ENCODE results near the gene KIAA1191. TPM values are rescaled to one million over a fixed set of nuclear protein-coding genes. Genes with fewer than 3 reads are reported as not detected.

The KIAA1191 gene
- total and polyA plus RNA-seq, 9 of the 15 experiments (the other 6 are each of a cell fraction or from before 2014, with no cell fraction given) = 31.0 to 80.2 (median 45.7) TPM

DNA sequence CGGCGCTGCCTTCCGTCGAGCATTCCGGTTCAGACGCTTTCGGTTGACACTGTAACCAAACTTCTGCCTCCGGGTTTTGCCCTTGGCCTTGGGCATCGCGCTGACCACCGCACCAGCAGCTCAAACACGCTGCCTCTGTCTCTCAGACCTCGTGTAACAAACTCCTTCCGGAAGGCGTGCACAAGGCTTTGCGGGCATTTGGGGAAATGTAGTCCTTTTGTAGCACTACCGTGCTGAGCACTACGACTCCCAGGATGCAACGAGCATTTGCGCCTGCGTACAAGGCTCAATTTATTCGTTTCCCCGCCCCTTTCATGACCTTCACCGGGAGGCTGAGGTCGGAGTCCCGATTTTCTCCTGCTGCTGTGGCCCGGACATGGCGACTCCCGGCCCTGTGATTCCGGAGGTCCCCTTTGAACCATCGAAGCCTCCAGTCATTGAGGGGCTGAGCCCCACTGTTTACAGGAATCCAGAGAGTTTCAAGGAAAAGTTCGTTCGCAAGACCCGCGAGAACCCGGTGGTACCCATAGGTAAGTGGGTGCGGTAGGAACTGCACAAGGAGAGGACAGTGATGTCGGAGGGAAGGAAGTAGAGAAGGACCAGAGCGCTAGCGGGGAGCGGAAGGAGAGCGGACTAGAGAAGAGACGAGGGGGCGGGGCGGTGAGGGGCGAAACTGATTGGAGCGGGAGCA, 27.0 kb upstream of the KIAA1191 start, which contains the start of the genes HIGD2A and NOP16 (continued):
- TF ChIP-seq, protein P1, sequence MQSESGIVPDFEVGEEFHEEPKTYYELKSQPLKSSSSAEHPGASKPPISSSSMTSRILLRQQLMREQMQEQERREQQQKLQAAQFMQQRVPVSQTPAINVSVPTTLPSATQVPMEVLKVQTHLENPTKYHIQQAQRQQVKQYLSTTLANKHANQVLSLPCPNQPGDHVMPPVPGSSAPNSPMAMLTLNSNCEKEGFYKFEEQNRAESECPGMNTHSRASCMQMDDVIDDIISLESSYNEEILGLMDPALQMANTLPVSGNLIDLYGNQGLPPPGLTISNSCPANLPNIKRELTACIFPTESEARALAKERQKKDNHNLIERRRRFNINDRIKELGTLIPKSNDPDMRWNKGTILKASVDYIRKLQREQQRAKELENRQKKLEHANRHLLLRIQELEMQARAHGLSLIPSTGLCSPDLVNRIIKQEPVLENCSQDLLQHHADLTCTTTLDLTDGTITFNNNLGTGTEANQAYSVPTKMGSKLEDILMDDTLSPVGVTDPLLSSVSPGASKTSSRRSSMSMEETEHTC (IDR thresholded peaks at IDR 0.05) = no peak
- TF ChIP-seq PYGO2 (tag; IDR thresholded peaks at IDR 0.05) (0 out of 2 replicates have a peak, but pooled peaks have one; percentile 44), ZNF318 (IDR thresholded peaks at IDR 0.05; ENCODE audit: borderline replicate concordance in 1 of 2, low read depth in 1 of 2) (peak in 1 of 2 experiments; percentile 73; a peak in 2 of 4 replicates), MTA1 (IDR thresholded peaks at IDR 0.05; ENCODE audit: borderline replicate concordance) (peak; percentile 66; the same call in 1 of the 2 replicates), STAT5B (CRISPR knock-in tag; IDR thresholded peaks at IDR 0.05) (no peak), SMARCA4 (IDR thresholded peaks at IDR 0.05) (peak; percentile 42; the same call in 1 of the 2 replicates), FIP1L1 (IDR thresholded peaks at IDR 0.05; ENCODE audit: low read depth, low read length, poor library complexity, severe bottlenecking) (peak; percentile 13), SIX5 (IDR thresholded peaks at IDR 0.05; ENCODE audit: borderline replicate concordance in 1 of 2, insufficient read depth in 1 of 2, low read depth in 1 of 2, low read length in 2 of 2) (peak; percentile 81 to 86), RAD51 (IDR thresholded peaks at IDR 0.05; ENCODE audit: borderline replicate concordance, low read depth) (peak; percentile 30; the same call in 1 of the 2 replicates)
- TF ChIP-seq, protein P2, sequence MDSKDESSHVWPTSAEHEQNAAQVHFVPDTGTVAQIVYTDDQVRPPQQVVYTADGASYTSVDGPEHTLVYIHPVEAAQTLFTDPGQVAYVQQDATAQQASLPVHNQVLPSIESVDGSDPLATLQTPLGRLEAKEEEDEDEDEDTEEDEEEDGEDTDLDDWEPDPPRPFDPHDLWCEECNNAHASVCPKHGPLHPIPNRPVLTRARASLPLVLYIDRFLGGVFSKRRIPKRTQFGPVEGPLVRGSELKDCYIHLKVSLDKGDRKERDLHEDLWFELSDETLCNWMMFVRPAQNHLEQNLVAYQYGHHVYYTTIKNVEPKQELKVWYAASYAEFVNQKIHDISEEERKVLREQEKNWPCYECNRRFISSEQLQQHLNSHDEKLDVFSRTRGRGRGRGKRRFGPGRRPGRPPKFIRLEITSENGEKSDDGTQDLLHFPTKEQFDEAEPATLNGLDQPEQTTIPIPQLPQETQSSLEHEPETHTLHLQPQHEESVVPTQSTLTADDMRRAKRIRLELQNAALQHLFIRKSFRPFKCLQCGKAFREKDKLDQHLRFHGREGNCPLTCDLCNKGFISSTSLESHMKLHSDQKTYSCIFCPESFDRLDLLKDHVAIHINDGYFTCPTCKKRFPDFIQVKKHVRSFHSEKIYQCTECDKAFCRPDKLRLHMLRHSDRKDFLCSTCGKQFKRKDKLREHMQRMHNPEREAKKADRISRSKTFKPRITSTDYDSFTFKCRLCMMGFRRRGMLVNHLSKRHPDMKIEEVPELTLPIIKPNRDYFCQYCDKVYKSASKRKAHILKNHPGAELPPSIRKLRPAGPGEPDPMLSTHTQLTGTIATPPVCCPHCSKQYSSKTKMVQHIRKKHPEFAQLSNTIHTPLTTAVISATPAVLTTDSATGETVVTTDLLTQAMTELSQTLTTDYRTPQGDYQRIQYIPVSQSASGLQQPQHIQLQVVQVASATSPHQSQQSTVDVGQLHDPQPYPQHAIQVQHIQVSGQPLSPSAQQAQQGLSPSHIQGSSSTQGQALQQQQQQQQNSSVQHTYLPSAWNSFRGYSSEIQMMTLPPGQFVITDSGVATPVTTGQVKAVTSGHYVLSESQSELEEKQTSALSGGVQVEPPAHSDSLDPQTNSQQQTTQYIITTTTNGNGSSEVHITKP (IDR thresholded peaks at IDR 0.05; ENCODE audit: partially characterized antibody) = peak; percentile 63
- TF ChIP-seq, protein P3, sequence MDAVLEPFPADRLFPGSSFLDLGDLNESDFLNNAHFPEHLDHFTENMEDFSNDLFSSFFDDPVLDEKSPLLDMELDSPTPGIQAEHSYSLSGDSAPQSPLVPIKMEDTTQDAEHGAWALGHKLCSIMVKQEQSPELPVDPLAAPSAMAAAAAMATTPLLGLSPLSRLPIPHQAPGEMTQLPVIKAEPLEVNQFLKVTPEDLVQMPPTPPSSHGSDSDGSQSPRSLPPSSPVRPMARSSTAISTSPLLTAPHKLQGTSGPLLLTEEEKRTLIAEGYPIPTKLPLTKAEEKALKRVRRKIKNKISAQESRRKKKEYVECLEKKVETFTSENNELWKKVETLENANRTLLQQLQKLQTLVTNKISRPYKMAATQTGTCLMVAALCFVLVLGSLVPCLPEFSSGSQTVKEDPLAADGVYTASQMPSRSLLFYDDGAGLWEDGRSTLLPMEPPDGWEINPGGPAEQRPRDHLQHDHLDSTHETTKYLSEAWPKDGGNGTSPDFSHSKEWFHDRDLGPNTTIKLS (IDR thresholded peaks at IDR 0.05; ENCODE audit: borderline replicate concordance, low read depth) = peak; percentile 94
